ENCODE measurements around the gene GLI3. TPM values are rescaled to one million over a fixed set of nuclear protein-coding genes. Genes with fewer than 3 reads are reported as not detected.

The GLI3 gene
- total and polyA plus RNA-seq, 2 of the 4 experiments (the other 2 are of a cell fraction) = 1.3 to 3.9 TPM

GRCh38 chr7:41970941-41971340 lies 266.1 kb downstream of the GLI3 start:
- ChIA-PET CTCF (interaction anchor here (1.4 kb wide), 1 partner anchor 16 kb away, joined by 4 read pairs; no protein-coding TSS in a partner anchor), POLR2A (ENCODE audit: unreplicated experiment) (no interaction called here)
- dilution Hi-C loops (cut with HindIII; ENCODE audit: low sequenced_read_pairs, unreplicated experiment) = no loop called here
- Histone ChIP-seq H3K18ac (ENCODE audit: low read depth, low read length) (no peak overlapping the region), H4K91ac (ENCODE audit: insufficient read depth, low read depth, low read length) (no peak overlapping the region), H3K9me1 (ENCODE audit: insufficient read depth, low read length) (peaks cover 3% of the 10 kb centered on the region; the same call in 1 of the 2 replicates), H2AK9ac (replicated peaks; ENCODE audit: low read depth, low read length, poor library complexity) (no peak overlapping the region), H3K79me1 (ENCODE audit: low read depth in 1 of 2, low read length in 2 of 2) (no peaks in the 10 kb centered on the region), H2BK20ac (ENCODE audit: low read depth, low read length) (no peak overlapping the region), H2BK5ac (ENCODE audit: low read depth, low read length, poor library complexity, severe bottlenecking) (no peak overlapping the region), H4K8ac (ENCODE audit: low read depth in 2 of 2, low read length in 2 of 2) (no peak overlapping the region), H4K5ac (ENCODE audit: low read depth, low read length) (no peak overlapping the region), H2AFZ (replicated peaks; ENCODE audit: low read length, poor library complexity) (no peak overlapping the region), H3K9ac (ENCODE audit: low read depth, low read length) (no peak overlapping the region), H2BK15ac (ENCODE audit: low read depth, low read length) (no peak overlapping the region), H3K27ac (ENCODE audit: insufficient read depth, low read length) (no peak overlapping the region), H3K4ac (ENCODE audit: low read depth, low read length) (no peak overlapping the region), H3K27me3 (ENCODE audit: control insufficient read depth, insufficient read depth, low read length) (no peaks in the 10 kb centered on the region), H3K9me3 (ENCODE audit: control insufficient read depth, insufficient read depth, low read length) (no peaks in the 10 kb centered on the region), H3K56ac (ENCODE audit: extremely low read depth, insufficient read depth, low read length) (no peak overlapping the region), H2AK5ac (ENCODE audit: low read depth, low read length) (no peak overlapping the region), H3K23ac (ENCODE audit: low read depth, low read length) (no peak overlapping the region), H3K4me2 (ENCODE audit: low read depth, low read length) (no peak overlapping the region), H3K36me3 (ENCODE audit: control insufficient read depth, insufficient read depth, low read length) (peaks cover 36% of the 10 kb centered on the region), H3K4me1 (ENCODE audit: control insufficient read depth, insufficient read depth, low read length) (peaks cover 7% of the 10 kb centered on the region), H3K4me3 (ENCODE audit: insufficient read depth, low read depth, low read length) (no peak overlapping the region), H3K14ac (replicated peaks; ENCODE audit: low read depth, low read length) (no peak overlapping the region), H2BK120ac (ENCODE audit: low read depth, low read length) (no peak overlapping the region), H4K20me1 (ENCODE audit: insufficient read depth, low read length) (no peaks in the 10 kb centered on the region; the same call in 1 of the 2 replicates)
- ATAC-seq (ENCODE audit: low read depth) (no peak), DNase-seq (peak; percentile 38)
- TF ChIP-seq CHD1 (IDR thresholded peaks at IDR 0.05; ENCODE audit: low read depth, low read length) (no peak), BHLHE40 (IDR thresholded peaks at IDR 0.05; ENCODE audit: low read depth, low read length) (no peak), RCOR1 (IDR thresholded peaks at IDR 0.05; ENCODE audit: insufficient replicate concordance, low read length) (no peak), RAD21 (IDR thresholded peaks at IDR 0.05; ENCODE audit: low read length) (no peak), FOS (IDR thresholded peaks at IDR 0.05; ENCODE audit: low read depth, low read length) (no peak), CTCF (conservative IDR thresholded peaks at IDR 0.05; ENCODE audit: low read depth, low read length) (no peak), SMC3 (IDR thresholded peaks at IDR 0.05; ENCODE audit: low read depth, low read length) (no peak), NFE2L2 (IDR thresholded peaks at IDR 0.05; ENCODE audit: low read depth, low read length) (no peak), MXI1 (IDR thresholded peaks at IDR 0.05; ENCODE audit: borderline replicate concordance, low read depth, low read length) (no peak), RFX5 (IDR thresholded peaks at IDR 0.05; ENCODE audit: low read depth, low read length) (no peak), CEBPB (IDR thresholded peaks at IDR 0.05; ENCODE audit: low read depth, low read length) (no peak), MAZ (IDR thresholded peaks at IDR 0.05; ENCODE audit: borderline replicate concordance, low read depth, low read length) (no peak)
- TF ChIP-seq, protein P1, sequence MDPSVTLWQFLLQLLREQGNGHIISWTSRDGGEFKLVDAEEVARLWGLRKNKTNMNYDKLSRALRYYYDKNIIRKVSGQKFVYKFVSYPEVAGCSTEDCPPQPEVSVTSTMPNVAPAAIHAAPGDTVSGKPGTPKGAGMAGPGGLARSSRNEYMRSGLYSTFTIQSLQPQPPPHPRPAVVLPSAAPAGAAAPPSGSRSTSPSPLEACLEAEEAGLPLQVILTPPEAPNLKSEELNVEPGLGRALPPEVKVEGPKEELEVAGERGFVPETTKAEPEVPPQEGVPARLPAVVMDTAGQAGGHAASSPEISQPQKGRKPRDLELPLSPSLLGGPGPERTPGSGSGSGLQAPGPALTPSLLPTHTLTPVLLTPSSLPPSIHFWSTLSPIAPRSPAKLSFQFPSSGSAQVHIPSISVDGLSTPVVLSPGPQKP (IDR thresholded peaks at IDR 0.05; ENCODE audit: borderline replicate concordance, low read depth, low read length) = no peak
- TF ChIP-seq, protein P2, sequence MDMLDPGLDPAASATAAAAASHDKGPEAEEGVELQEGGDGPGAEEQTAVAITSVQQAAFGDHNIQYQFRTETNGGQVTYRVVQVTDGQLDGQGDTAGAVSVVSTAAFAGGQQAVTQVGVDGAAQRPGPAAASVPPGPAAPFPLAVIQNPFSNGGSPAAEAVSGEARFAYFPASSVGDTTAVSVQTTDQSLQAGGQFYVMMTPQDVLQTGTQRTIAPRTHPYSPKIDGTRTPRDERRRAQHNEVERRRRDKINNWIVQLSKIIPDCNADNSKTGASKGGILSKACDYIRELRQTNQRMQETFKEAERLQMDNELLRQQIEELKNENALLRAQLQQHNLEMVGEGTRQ (IDR thresholded peaks at IDR 0.05; ENCODE audit: low read depth, low read length) = no peak
- intact Hi-C loops (cut with micrococcal nuclease) = loop anchor here (10.0 kb wide), 1 partner anchor 444 kb away; no protein-coding TSS in a partner anchor
- WGBS, 2 experiments (ENCODE audit: extremely low coverage in 2 of 2, insufficient read length in 1 of 2) = no CpG with 5 or more reads among the region's 5 CpGs
- in situ Hi-C loops (cut with MboI; ENCODE audit: low sequenced_read_pairs) = no loop called here
- BruUV-seq (replicated peaks) = no TSS peak

Data from IMR-90 (cell line).